ENCODE data around the gene DUSP2.

DNA sequence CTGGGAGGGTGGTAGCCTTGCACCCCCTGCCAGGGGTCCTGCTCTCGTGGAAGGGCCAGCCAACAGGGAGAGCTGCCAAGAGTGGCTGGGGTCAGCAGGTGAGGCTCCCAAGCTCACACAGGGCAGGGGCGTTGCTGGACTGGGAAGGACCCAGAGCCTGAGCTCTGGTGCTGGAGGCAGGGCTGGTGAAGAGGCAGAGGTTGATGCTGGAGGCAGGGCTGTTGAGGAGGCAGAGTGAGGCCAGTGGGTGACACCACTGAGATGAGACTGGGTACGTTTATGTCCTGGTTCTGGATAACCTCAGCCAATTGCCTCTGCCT, 35.9 kb downstream of the DUSP2 start:
- TF ChIP-seq, protein P1, sequence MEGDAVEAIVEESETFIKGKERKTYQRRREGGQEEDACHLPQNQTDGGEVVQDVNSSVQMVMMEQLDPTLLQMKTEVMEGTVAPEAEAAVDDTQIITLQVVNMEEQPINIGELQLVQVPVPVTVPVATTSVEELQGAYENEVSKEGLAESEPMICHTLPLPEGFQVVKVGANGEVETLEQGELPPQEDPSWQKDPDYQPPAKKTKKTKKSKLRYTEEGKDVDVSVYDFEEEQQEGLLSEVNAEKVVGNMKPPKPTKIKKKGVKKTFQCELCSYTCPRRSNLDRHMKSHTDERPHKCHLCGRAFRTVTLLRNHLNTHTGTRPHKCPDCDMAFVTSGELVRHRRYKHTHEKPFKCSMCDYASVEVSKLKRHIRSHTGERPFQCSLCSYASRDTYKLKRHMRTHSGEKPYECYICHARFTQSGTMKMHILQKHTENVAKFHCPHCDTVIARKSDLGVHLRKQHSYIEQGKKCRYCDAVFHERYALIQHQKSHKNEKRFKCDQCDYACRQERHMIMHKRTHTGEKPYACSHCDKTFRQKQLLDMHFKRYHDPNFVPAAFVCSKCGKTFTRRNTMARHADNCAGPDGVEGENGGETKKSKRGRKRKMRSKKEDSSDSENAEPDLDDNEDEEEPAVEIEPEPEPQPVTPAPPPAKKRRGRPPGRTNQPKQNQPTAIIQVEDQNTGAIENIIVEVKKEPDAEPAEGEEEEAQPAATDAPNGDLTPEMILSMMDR (IDR thresholded peaks at IDR 0.05; ENCODE audit: low read length), result no peak
- no peak for TF ChIP-seq EZH2 (IDR thresholded peaks at IDR 0.05; ENCODE audit: borderline replicate concordance, low read length)

Measured in OCI-LY1 (cell line).